22Rv1 (cell line): ENCODE data around the gene DPP6.

Source experiments
- CTCF ChIP-seq: fragments of 450-650 bp; IDR thresholded peaks from 2 replicates; pipeline ENCODE4 v1.5.1; 2017; ENCODE audit warnings: mild to moderate bottlenecking
- ZFX ChIP-seq: fragments of 450-650 bp; IDR thresholded peaks from 2 replicates; pipeline ENCODE4 v1.6.1; 2017; ENCODE audit warnings: antibody characterized with exemption, borderline replicate concordance

GRCh38 chr7:154903083-154903731, 851.0 kb downstream of the DPP6 start:
- TF ChIP-seq CTCF, result no peak
- no peak for TF ChIP-seq ZFX
